Posterior cingulate gyrus (tissue), 11 donors: ENCODE measurements around the gene ST3GAL3.
"Not testable (repeated sequence)": the region's sequence is repeated elsewhere in the genome, so short reads cannot be mapped to it uniquely, and the experiment has no call there.

Source experiments
- DNase-seq, 10 donors: peaks; one replicate each; pipeline versions ENCODE4 v3.0.0 to v3.0.0-alpha.2; 2020 to 2021; ENCODE audit warnings: mixed read lengths in 3 of 10
- intact Hi-C: fragments of 100-400 bp; cut with DNase I; formaldehyde crosslinking; loops from one replicate; pipeline ENCODE4 v1.15.1; 2023

Gene ST3GAL3

GRCh38 chr1:43747736-43748135 is 40.4 kb downstream of the ST3GAL3 start:
- DNase-seq = no peak
- intact Hi-C loops = no loop called here

GRCh38 chr1:43750083-43750482 is 42.7 kb downstream of the ST3GAL3 start:
- no peak for DNase-seq
- intact Hi-C loops = no loop called here

GRCh38 chr1:43753422-43753821 is 46.1 kb downstream of the ST3GAL3 start:
- intact Hi-C loops = no loop called here
- DNase-seq = no peak

GRCh38 chr1:43754892-43755291 is 47.6 kb downstream of the ST3GAL3 start:
- no peak for DNase-seq
- intact Hi-C loops = no loop called here

GRCh38 chr1:43757343-43758053 is 50.2 kb downstream of the ST3GAL3 start:
- no peak for DNase-seq
- intact Hi-C loops = no loop called here

GRCh38 chr1:43760745-43761317 is 53.5 kb downstream of the ST3GAL3 start:
- DNase-seq = no peak
- intact Hi-C loops = loop anchor here (5.0 to 10.0 kb wide), 2 partner anchors 226 to 276 kb away; partner anchors contain the start of gene PTPRF

- intact Hi-C loops = loop anchor here (1.0 to 10.0 kb wide), 3 partner anchors 171 to 274 kb away; partner anchors contain the start of gene PTPRF
- DNase-seq = peak in 7 of 10 donors; percentile 22 to 92 (median 66)
Observed at GRCh38 chr1:43763497-43763973, 56.2 kb downstream of the ST3GAL3 start.

GRCh38 chr1:43764581-43764980 is 57.2 kb downstream of the ST3GAL3 start:
- DNase-seq = peak in 1 of 10 donors; percentile 14
- intact Hi-C loops = loop anchor here (5.0 to 10.0 kb wide), 2 partner anchors 230 to 273 kb away; partner anchors contain the start of gene PTPRF

- intact Hi-C loops = loop anchor here (10.0 kb wide), 1 partner anchor 231 kb away; the partner anchor contains the start of gene PTPRF
- no peak for DNase-seq
Observed at GRCh38 chr1:43766086-43766784, 58.9 kb downstream of the ST3GAL3 start.

GRCh38 chr1:43766818-43767525 is 59.6 kb downstream of the ST3GAL3 start:
- intact Hi-C loops = loop anchor here (10.0 kb wide), 1 partner anchor 232 kb away; the partner anchor contains the start of gene PTPRF
- DNase-seq = no peak

- intact Hi-C loops = loop anchor here (10.0 kb wide), 1 partner anchor 233 kb away; the partner anchor contains the start of gene PTPRF
- DNase-seq = no peak
Observed at GRCh38 chr1:43768168-43768567, 60.8 kb downstream of the ST3GAL3 start.

GRCh38 chr1:43769350-43769908 is 62.1 kb downstream of the ST3GAL3 start:
- intact Hi-C loops = loop anchor here (10.0 kb wide), 1 partner anchor 235 kb away; the partner anchor contains the start of gene PTPRF
- no peak for DNase-seq

GRCh38 chr1:43770111-43770510 is 62.8 kb downstream of the ST3GAL3 start:
- intact Hi-C loops = no loop called here
- DNase-seq = no peak

- intact Hi-C loops = no loop called here
- no peak for DNase-seq
Observed at GRCh38 chr1:43772978-43773377, 65.6 kb downstream of the ST3GAL3 start.

GRCh38 chr1:43773821-43774220 is 66.5 kb downstream of the ST3GAL3 start:
- intact Hi-C loops = no loop called here
- DNase-seq = no peak

- intact Hi-C loops = no loop called here
- no peak for DNase-seq
Observed at GRCh38 chr1:43774359-43774758, 67.0 kb downstream of the ST3GAL3 start.

GRCh38 chr1:43776043-43776761 is 68.9 kb downstream of the ST3GAL3 start:
- no peak for DNase-seq
- intact Hi-C loops = no loop called here

- DNase-seq, intact Hi-C loops: not testable (repeated sequence)
Observed at GRCh38 chr1:43777916-43778315, 70.6 kb downstream of the ST3GAL3 start.

- intact Hi-C loops = no loop called here
- no peak for DNase-seq
Observed at GRCh38 chr1:43779266-43779665, 71.9 kb downstream of the ST3GAL3 start.
